ENCODE results near the gene FILIP1L. TPM values are rescaled to one million over a fixed set of nuclear protein-coding genes. Genes with fewer than 3 reads are reported as not detected.

FILIP1L gene
- total RNA-seq, 1 experiment from 2014 or later = 0.07 TPM

GRCh38 chr3:99943931-99944761 lies 170.2 kb downstream of the FILIP1L start:
- no peak overlapping the region for H3K4ac ChIP-seq (ENCODE audit: low read depth, low read length)
- H3K23me2 ChIP-seq (ENCODE audit: insufficient read length, low read depth, low read length, poor library complexity, severe bottlenecking) = no peaks in the 10 kb centered on the region
- H2BK120ac ChIP-seq (ENCODE audit: low read depth, low read length, poor library complexity, severe bottlenecking) = no peak overlapping the region
- DNase-seq = no peak
- no peaks in the 10 kb centered on the region; the same call in 1 of the 2 replicates for H3K4me1 ChIP-seq (ENCODE audit: insufficient read depth, low read length)
- H4K5ac ChIP-seq (ENCODE audit: insufficient read length, low read depth, low read length) = no peak overlapping the region
- no CpG with 5 or more reads among the region's 4 CpGs for WGBS (ENCODE audit: extremely low coverage, insufficient read length, low lambda C conversion rate)
- no peak overlapping the region for H2AK5ac ChIP-seq (ENCODE audit: insufficient read length, low read length)
- TF ChIP-seq CTCF (conservative IDR thresholded peaks at IDR 0.05) = no peak
- no peak overlapping the region for H3T11ph ChIP-seq (ENCODE audit: low read length)
- H3K9me3 ChIP-seq (ENCODE audit: control insufficient read depth, low read depth, low read length) = no peaks in the 10 kb centered on the region
- no peak overlapping the region for H4K91ac ChIP-seq (ENCODE audit: insufficient read length, low read depth, low read length)
- H3K27ac Mint-ChIP-seq = peak overlapping the region in 2 of 3 experiments; percentile 6 to 82; a peak in 3 of 7 replicates
- no peak overlapping the region for H3K4me3 Mint-ChIP-seq
- no peak overlapping the region for H3K9ac ChIP-seq (ENCODE audit: extremely low read depth, insufficient read length, low read length)
- no peak overlapping the region for H3K56ac ChIP-seq (ENCODE audit: insufficient read length, low read depth, low read length)
- no peak overlapping the region for H3K27ac ChIP-seq (ENCODE audit: insufficient read length, low read depth, low read length)
- H3K27me3 ChIP-seq (ENCODE audit: insufficient read depth, low read length) = no peaks in the 10 kb centered on the region
- H2AFZ ChIP-seq (ENCODE audit: low read length) = no peak overlapping the region
- H2BK20ac ChIP-seq (ENCODE audit: low read depth, low read length, poor library complexity, severe bottlenecking) = no peak overlapping the region
- no peak overlapping the region for H3K23ac ChIP-seq (ENCODE audit: insufficient read length, low read depth, low read length)
- no peak overlapping the region for H2BK12ac ChIP-seq (ENCODE audit: insufficient read length, low read depth, low read length)
- no peaks in the 10 kb centered on the region for H3K79me2 ChIP-seq (ENCODE audit: insufficient read depth, low read length)
- no peaks in the 10 kb centered on the region for H3K27me3 Mint-ChIP-seq (ENCODE audit: low read depth)
- H3K9me3 Mint-ChIP-seq = no peaks in the 10 kb centered on the region
- no peak overlapping the region for H3K4me2 ChIP-seq (ENCODE audit: insufficient read depth, insufficient read length, low read length)
- H3K36me3 Mint-ChIP-seq (ENCODE audit: insufficient read depth in 1 of 3, low read depth in 3 of 3) = no peaks in the 10 kb centered on the region; a peak in 1 of 7 replicates
- no peaks in the 10 kb centered on the region for H3K79me1 ChIP-seq (ENCODE audit: insufficient read depth, low read depth, low read length, poor library complexity, severe bottlenecking)
- H3K14ac ChIP-seq (ENCODE audit: insufficient read depth, low read length) = no peak overlapping the region
- H3K4me1 Mint-ChIP-seq = peaks cover 26 to 28% of the 10 kb centered on the region in 2 experiments
- no peak overlapping the region for H4K8ac ChIP-seq (replicated peaks; ENCODE audit: insufficient read length, low read depth, low read length)
- H2BK15ac ChIP-seq (ENCODE audit: low read depth, low read length) = no peak overlapping the region
- H2BK5ac ChIP-seq (ENCODE audit: insufficient read length, low read length) = no peak overlapping the region
- no peaks in the 10 kb centered on the region for H4K20me1 ChIP-seq (ENCODE audit: control insufficient read depth, insufficient read depth, insufficient read length)
- H3K18ac ChIP-seq (ENCODE audit: insufficient read length, low read depth, low read length) = no peak overlapping the region
